Parathyroid adenoma (tissue), 2 donors: ENCODE results near the gene SUMO4.

Source experiments
- H2AFZ ChIP-seq: fragments of 300-600 bp; sonication (generic); one replicate; pipeline ENCODE4 v1.7.0; 2017; ENCODE audit warnings: antibody characterized with exemption, mild to moderate bottlenecking
- H3K27ac ChIP-seq: fragments of 300-600 bp; sonication (generic); one replicate; pipeline ENCODE4 v1.7.0; 2017
- H3K27me3 ChIP-seq: fragments of 300-600 bp; sonication (generic); one replicate; pipeline ENCODE4 v1.7.0; 2017; ENCODE audit warnings: low read length; ENCODE audit not compliant: control insufficient read depth, insufficient read depth
- H3K36me3 ChIP-seq: fragments of 300-600 bp; sonication (generic); one replicate; pipeline ENCODE4 v1.7.0; 2017; ENCODE audit warnings: low read length; ENCODE audit not compliant: control insufficient read depth, insufficient read depth
- H3K4me1 ChIP-seq: fragments of 300-600 bp; sonication (generic); one replicate; pipeline ENCODE4 v1.7.0; 2017; ENCODE audit warnings: control low read depth
- H3K4me2 ChIP-seq: fragments of 300-600 bp; sonication (generic); one replicate; pipeline ENCODE4 v1.7.0; 2017; ENCODE audit warnings: low read length
- H3K4me3 ChIP-seq: fragments of 300-600 bp; sonication (generic); one replicate; pipeline ENCODE4 v1.7.0; 2017; ENCODE audit warnings: low read depth, low read length
- H3K79me2 ChIP-seq: fragments of 300-600 bp; sonication (generic); one replicate; pipeline ENCODE4 v1.7.0; 2017; ENCODE audit warnings: control low read depth
- H3K9ac ChIP-seq: fragments of 300-600 bp; sonication (generic); one replicate; pipeline ENCODE4 v1.7.0; 2017; ENCODE audit warnings: mild to moderate bottlenecking
- H3K9me3 ChIP-seq: fragments of 300-600 bp; sonication (generic); one replicate; pipeline ENCODE4 v1.7.0; 2017; ENCODE audit warnings: low read length; ENCODE audit not compliant: control insufficient read depth
- TF ChIP-seq, protein P1 (sequence below): fragments of 300-600 bp; sonication (generic); IDR thresholded peaks from one replicate; pipeline ENCODE4 v1.7.0; 2017; ENCODE audit warnings: antibody characterized with exemption, mild to moderate bottlenecking
- donor health status: primary hyperparathyroidism.

SUMO4 gene

GRCh38 chr6:149365197-149365596 is 34.9 kb upstream of the SUMO4 start:
- Histone ChIP-seq H3K4me1 (peaks cover 2% of the 10 kb centered on the region), H3K27ac (no peak overlapping the region), H3K9me3 (no peaks in the 10 kb centered on the region)

GRCh38 chr6:149366267-149366921 is 33.7 kb upstream of the SUMO4 start:
- Histone ChIP-seq H3K9ac (no peak overlapping the region), H3K27ac (no peak overlapping the region), H3K9me3 (no peaks in the 10 kb centered on the region), H3K4me2 (no peak overlapping the region), H3K4me1 (peaks cover 2% of the 10 kb centered on the region), H3K36me3 (no peaks in the 10 kb centered on the region), H3K4me3 (no peak overlapping the region), H2AFZ (no peak overlapping the region), H3K79me2 (peaks cover 38% of the 10 kb centered on the region), H3K27me3 (no peaks in the 10 kb centered on the region)
- TF ChIP-seq, protein P1, sequence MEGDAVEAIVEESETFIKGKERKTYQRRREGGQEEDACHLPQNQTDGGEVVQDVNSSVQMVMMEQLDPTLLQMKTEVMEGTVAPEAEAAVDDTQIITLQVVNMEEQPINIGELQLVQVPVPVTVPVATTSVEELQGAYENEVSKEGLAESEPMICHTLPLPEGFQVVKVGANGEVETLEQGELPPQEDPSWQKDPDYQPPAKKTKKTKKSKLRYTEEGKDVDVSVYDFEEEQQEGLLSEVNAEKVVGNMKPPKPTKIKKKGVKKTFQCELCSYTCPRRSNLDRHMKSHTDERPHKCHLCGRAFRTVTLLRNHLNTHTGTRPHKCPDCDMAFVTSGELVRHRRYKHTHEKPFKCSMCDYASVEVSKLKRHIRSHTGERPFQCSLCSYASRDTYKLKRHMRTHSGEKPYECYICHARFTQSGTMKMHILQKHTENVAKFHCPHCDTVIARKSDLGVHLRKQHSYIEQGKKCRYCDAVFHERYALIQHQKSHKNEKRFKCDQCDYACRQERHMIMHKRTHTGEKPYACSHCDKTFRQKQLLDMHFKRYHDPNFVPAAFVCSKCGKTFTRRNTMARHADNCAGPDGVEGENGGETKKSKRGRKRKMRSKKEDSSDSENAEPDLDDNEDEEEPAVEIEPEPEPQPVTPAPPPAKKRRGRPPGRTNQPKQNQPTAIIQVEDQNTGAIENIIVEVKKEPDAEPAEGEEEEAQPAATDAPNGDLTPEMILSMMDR, result no peak

More at GRCh38 chr6:149365197-149365596, 34.9 kb upstream of the SUMO4 start:
- Histone ChIP-seq H3K4me2 (no peak overlapping the region), H3K27me3 (no peaks in the 10 kb centered on the region), H3K79me2 (peaks cover 47% of the 10 kb centered on the region), H2AFZ (no peak overlapping the region), H3K9ac (no peak overlapping the region), H3K36me3 (no peaks in the 10 kb centered on the region), H3K4me3 (no peak overlapping the region)
- TF ChIP-seq, protein P1, result no peak

- no peaks in the 10 kb centered on the region for H3K27me3 ChIP-seq
- TF ChIP-seq, protein P1, result no peak
- no peak overlapping the region for H3K4me2 ChIP-seq
- no peak overlapping the region for H3K27ac ChIP-seq
- H2AFZ ChIP-seq, result no peak overlapping the region
- H3K79me2 ChIP-seq, result peaks cover 23% of the 10 kb centered on the region
- no peak overlapping the region for H3K4me3 ChIP-seq
- no peak overlapping the region for H3K9ac ChIP-seq
- H3K36me3 ChIP-seq, result no peaks in the 10 kb centered on the region
- H3K4me1 ChIP-seq, result peaks cover 2% of the 10 kb centered on the region
- H3K9me3 ChIP-seq, result no peaks in the 10 kb centered on the region
Measured at GRCh38 chr6:149368065-149368464, 32.0 kb upstream of the SUMO4 start.

GRCh38 chr6:149371154-149371553 is 28.9 kb upstream of the SUMO4 start:
- Histone ChIP-seq H3K4me3 (no peak overlapping the region), H3K4me2 (no peak overlapping the region), H3K36me3 (no peaks in the 10 kb centered on the region), H3K4me1 (peaks cover 8% of the 10 kb centered on the region), H3K79me2 (peaks cover 9% of the 10 kb centered on the region), H3K27ac (no peak overlapping the region), H3K9me3 (no peaks in the 10 kb centered on the region), H3K9ac (no peak overlapping the region), H3K27me3 (no peaks in the 10 kb centered on the region), H2AFZ (no peak overlapping the region)
- TF ChIP-seq, protein P1, result no peak

DNA sequence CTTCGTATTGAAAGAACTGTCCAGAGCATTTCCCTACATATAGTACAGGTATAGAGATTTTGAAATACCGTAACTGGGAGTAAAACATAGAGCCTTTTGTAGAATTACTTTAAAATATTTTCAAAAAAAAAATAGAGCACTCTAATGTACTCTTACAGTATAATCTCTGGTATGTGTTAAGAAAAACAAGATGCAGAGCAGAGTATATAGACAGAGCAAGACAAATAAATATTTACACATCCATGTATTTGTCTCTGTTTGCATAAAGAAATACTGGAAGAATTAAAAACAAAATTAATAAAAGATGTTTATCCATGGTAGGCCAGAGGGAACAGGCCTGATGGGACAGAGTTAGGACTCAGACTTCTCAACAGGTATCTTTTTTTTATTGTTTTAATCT is 28.0 kb upstream of the SUMO4 start:
- no peak overlapping the region for H2AFZ ChIP-seq

More for the DNA sequence above, 28.0 kb upstream of the SUMO4 start:
- Histone ChIP-seq H3K27ac (no peak overlapping the region), H3K9ac (no peak overlapping the region), H3K4me1 (peaks cover 8% of the 10 kb centered on the region), H3K36me3 (no peaks in the 10 kb centered on the region), H3K9me3 (no peaks in the 10 kb centered on the region), H3K4me3 (no peak overlapping the region), H3K27me3 (no peaks in the 10 kb centered on the region), H3K79me2 (peaks cover 6% of the 10 kb centered on the region), H3K4me2 (no peak overlapping the region)
- TF ChIP-seq, protein P1, result no peak
